ENCODE data around the gene RETREG2. TPM values are rescaled to one million over a fixed set of nuclear protein-coding genes. Genes with fewer than 3 reads are reported as not detected.

The RETREG2 gene
- total RNA-seq, 1 experiment from 2014 or later: 63.7 TPM

GRCh38 chr2:219133976-219134375 lies 44.1 kb upstream of the RETREG2 start:
- Histone ChIP-seq H3K4me1 (ENCODE audit: control insufficient read depth in 1 of 2, insufficient read depth in 2 of 2, low read length in 2 of 2) (no peaks in the 10 kb centered on the region), H4K20me1 (ENCODE audit: insufficient read depth) (no peaks in the 10 kb centered on the region), H3K4me3 (replicated peaks in 1 of 2; ENCODE audit: low read depth in 1 of 2, low read length in 2 of 2) (no peak overlapping the region), H3K4me2 (ENCODE audit: low read length) (no peak overlapping the region), H3K27me3 (ENCODE audit: insufficient read depth, low read length) (no peaks in the 10 kb centered on the region), H3K36me3 (ENCODE audit: control insufficient read depth in 1 of 2, insufficient read depth in 2 of 2, low read length in 2 of 2) (no peaks in the 10 kb centered on the region), H2AFZ (ENCODE audit: low read depth, low read length, poor library complexity, severe bottlenecking) (no peak overlapping the region), H3K79me2 (ENCODE audit: insufficient read depth, low read length) (no peaks in the 10 kb centered on the region), H3K27ac (ENCODE audit: low read depth, low read length) (no peak overlapping the region), H3K9me3 (ENCODE audit: control insufficient read depth in 1 of 2, insufficient read depth in 1 of 2, low read depth in 1 of 2, low read length in 2 of 2) (no peaks in the 10 kb centered on the region), H3K9me2 (ENCODE audit: insufficient read depth) (no peaks in the 10 kb centered on the region), H3K9ac (ENCODE audit: low read length) (no peak overlapping the region)
- POLR2A ChIA-PET: no interaction called here
- intact Hi-C loops (cut with micrococcal nuclease): no loop called here
- no peak for ATAC-seq
- no peak for DNase-seq (ENCODE audit: low read depth, low spot score)
- CTCF ChIA-PET: interaction anchor here (1.0 to 1.4 kb wide), 3 partner anchors 14 to 76 kb away, joined by 3 to 4 read pairs (median 3); no protein-coding TSS in a partner anchor
- BruUV-seq (replicated peaks): no TSS peak
- TF ChIP-seq EZH2 (IDR thresholded peaks at IDR 0.05) (no peak), ZBTB33 (IDR thresholded peaks at IDR 0.05; ENCODE audit: extremely low read depth, insufficient replicate concordance, low read length) (no peak), FOSL1 (IDR thresholded peaks at IDR 0.05; ENCODE audit: low read depth) (no peak), POLR2AphosphoS5 (IDR thresholded peaks at IDR 0.05; ENCODE audit: low read depth, low read length) (no peak), ELF1 (IDR thresholded peaks at IDR 0.05; ENCODE audit: borderline replicate concordance, low read depth) (no peak), TCF7L2 (IDR thresholded peaks at IDR 0.05; ENCODE audit: borderline replicate concordance, extremely low read depth, insufficient read depth, insufficient read length) (no peak)
- RAD21 ChIA-PET (ENCODE audit: low non-redundant PET in 1 of 2, low total read pairs in 2 of 2, uncharacterized antibody in 2 of 2, unreplicated experiment in 2 of 2): no interaction called here

GRCh38 chr2:219140722-219141121 lies 37.4 kb upstream of the RETREG2 start:
- intact Hi-C loops (cut with micrococcal nuclease): loop anchor here (5.0 kb wide), 1 partner anchor 68 kb away; no protein-coding TSS in a partner anchor
- 0 out of 4 replicates have a peak, but pooled peaks cover 2 to 6% of the 10 kb centered on the region in 2 experiments for H3K36me3 ChIP-seq (ENCODE audit: control insufficient read depth in 1 of 2, insufficient read depth in 2 of 2, low read length in 2 of 2)
- H3K9me3 ChIP-seq (ENCODE audit: control insufficient read depth in 1 of 2, insufficient read depth in 1 of 2, low read depth in 1 of 2, low read length in 2 of 2): no peaks in the 10 kb centered on the region
- no peak for TF ChIP-seq ELF1 (IDR thresholded peaks at IDR 0.05; ENCODE audit: borderline replicate concordance, low read depth)
- no peak for TF ChIP-seq JUND (IDR thresholded peaks at IDR 0.05)
- TF ChIP-seq RAD21 (IDR thresholded peaks at IDR 0.05; ENCODE audit: low read depth): no peak
- no peak for TF ChIP-seq EGR1 (IDR thresholded peaks at IDR 0.05; ENCODE audit: low read depth)
- TF ChIP-seq CTCF (IDR thresholded peaks at IDR 0.05 in 2 of 3, conservative IDR thresholded peaks at IDR 0.05 in 1 of 3; ENCODE audit: borderline replicate concordance in 1 of 3, insufficient read depth in 1 of 3, low read depth in 2 of 3, low read length in 2 of 3): no peak
- TF ChIP-seq CEBPB (IDR thresholded peaks at IDR 0.05; ENCODE audit: low read depth): no peak
- TF ChIP-seq MAX (IDR thresholded peaks at IDR 0.05): no peak
- no peak for TF ChIP-seq CBX3 (IDR thresholded peaks at IDR 0.05; ENCODE audit: low read depth)
- TF ChIP-seq EZH2phosphoT487 (IDR thresholded peaks at IDR 0.05; ENCODE audit: borderline replicate concordance): no peak
- TF ChIP-seq SRF (IDR thresholded peaks at IDR 0.05; ENCODE audit: low read depth): no peak
- no peak for TF ChIP-seq SP1 (IDR thresholded peaks at IDR 0.05; ENCODE audit: low read depth)
- H3K9ac ChIP-seq (ENCODE audit: low read length): no peak overlapping the region
- H3K27ac ChIP-seq (ENCODE audit: low read depth, low read length): no peak overlapping the region
- no peaks in the 10 kb centered on the region for H3K27me3 ChIP-seq (ENCODE audit: insufficient read depth, low read length)
- CTCF ChIA-PET: interaction anchor here (0.6 kb wide), 1 partner anchor 247 kb away, joined by 3 read pairs; the partner anchor contains the start of gene DNPEP
- no peak overlapping the region for H3K4me2 ChIP-seq (ENCODE audit: low read length)
- no peaks in the 10 kb centered on the region for H4K20me1 ChIP-seq (ENCODE audit: insufficient read depth)
- H2AFZ ChIP-seq (ENCODE audit: low read depth, low read length, poor library complexity, severe bottlenecking): no peak overlapping the region
- DNase-seq (ENCODE audit: low read depth, low spot score): no peak
- no peak overlapping the region for H3K4me3 ChIP-seq (replicated peaks in 1 of 2; ENCODE audit: low read depth in 1 of 2, low read length in 2 of 2)
- BruUV-seq (replicated peaks): no TSS peak
- no peaks in the 10 kb centered on the region for H3K79me2 ChIP-seq (ENCODE audit: insufficient read depth, low read length)
- H3K9me2 ChIP-seq (ENCODE audit: insufficient read depth): no peaks in the 10 kb centered on the region
- H3K4me1 ChIP-seq (ENCODE audit: control insufficient read depth in 1 of 2, insufficient read depth in 2 of 2, low read length in 2 of 2): peaks cover 9 to 14% of the 10 kb centered on the region in 2 experiments
- ATAC-seq: no peak
- RAD21 ChIA-PET (ENCODE audit: low non-redundant PET in 1 of 2, low total read pairs in 2 of 2, uncharacterized antibody in 2 of 2, unreplicated experiment in 2 of 2): no interaction called here
- POLR2A ChIA-PET: no interaction called here

Data from HCT116 (cell line).